GM23338 (cell line): ENCODE measurements around the gene DTNB. TPM values are rescaled to one million over a fixed set of nuclear protein-coding genes. Genes with fewer than 3 reads are reported as not detected.

ENCODE experiments used
- ATAC-seq: fragments of 200-7000 bp; cut with Tn5 transposase; 3 replicates; pipeline ENCODE4 v1.9.1; 2020
- DNase-seq: peaks from one replicate; pipeline ENCODE4 v3.0.0-alpha.2; 2015; ENCODE audit warnings: low spot score
- H2AFZ ChIP-seq: fragments of 200-600 bp; sonication (generic); 2 replicates; pipeline ENCODE4 v1.8.0; 2016; ENCODE audit warnings: antibody characterized with exemption, mild to moderate bottlenecking, moderate library complexity
- H3F3A ChIP-seq: fragments of 200-600 bp; sonication (generic); replicated peaks from 2 replicates; pipeline ENCODE4 v1.8.0; 2017; ENCODE audit warnings: antibody characterized with exemption, mixed run types, low read depth
- H3K27ac ChIP-seq: fragments of 200-600 bp; sonication (generic); 2 replicates; pipeline ENCODE4 v1.6.1; 2016; ENCODE audit warnings: low read depth
- H3K27me3 ChIP-seq: fragments of 200-600 bp; sonication (generic); 2 replicates; pipeline ENCODE4 v1.8.0; 2016; ENCODE audit warnings: mild to moderate bottlenecking, mixed run types, moderate library complexity; ENCODE audit not compliant: insufficient read depth
- H3K36me3 ChIP-seq: fragments of 200-600 bp; sonication (generic); 2 replicates; pipeline ENCODE4 v1.8.0; 2016; ENCODE audit warnings: mild to moderate bottlenecking; ENCODE audit not compliant: insufficient read depth
- H3K4me1 ChIP-seq: fragments of 200-600 bp; sonication (generic); 2 replicates; pipeline ENCODE4 v1.8.0; 2016; ENCODE audit warnings: mild to moderate bottlenecking, moderate library complexity; ENCODE audit not compliant: insufficient read depth
- H3K4me2 ChIP-seq: fragments of 200-600 bp; sonication (generic); 2 replicates; pipeline ENCODE4 v1.7.1; 2017; ENCODE audit warnings: mixed run types
- H3K4me3 ChIP-seq: fragments of 200-600 bp; sonication (generic); 2 replicates; pipeline ENCODE4 v1.6.1; 2016; ENCODE audit warnings: mixed run types
- H3K79me2 ChIP-seq: fragments of 200-600 bp; sonication (generic); replicated peaks from 2 replicates; pipeline ENCODE4 v1.8.0; 2017; ENCODE audit warnings: mild to moderate bottlenecking; ENCODE audit not compliant: insufficient read depth
- H3K9me2 ChIP-seq: fragments of 200-600 bp; sonication (generic); 2 replicates; pipeline ENCODE4 v1.8.0; 2017; ENCODE audit not compliant: insufficient read depth
- H4K20me1 ChIP-seq: fragments of 200-600 bp; sonication (generic); replicated peaks from 2 replicates; pipeline ENCODE4 v1.8.0; 2017; ENCODE audit warnings: mild to moderate bottlenecking; ENCODE audit not compliant: insufficient read depth
- H3K27ac Mint-ChIP-seq: 2 replicates; pipeline ENCODE4 v1.8.0; 2020; ENCODE audit warnings: inconsistent platforms, mild to moderate bottlenecking, moderate library complexity, mixed read lengths
- H3K27me3 Mint-ChIP-seq: 3 replicates; pipeline ENCODE4 v1.8.0; 2022; ENCODE audit warnings: low read depth, mild to moderate bottlenecking, moderate library complexity, mixed read lengths, inconsistent platforms; ENCODE audit not compliant: insufficient read depth, poor library complexity
- H3K36me3 Mint-ChIP-seq: 3 replicates; pipeline ENCODE4 v1.8.0; 2021; ENCODE audit warnings: low read depth, mild to moderate bottlenecking, inconsistent platforms, moderate library complexity, mixed read lengths
- H3K4me1 Mint-ChIP-seq: 3 replicates; pipeline ENCODE4 v1.8.0; 2020; ENCODE audit warnings: mild to moderate bottlenecking, inconsistent platforms, mixed read lengths
- H3K4me3 Mint-ChIP-seq: 3 replicates; pipeline ENCODE4 v1.8.0; 2021; ENCODE audit warnings: moderate library complexity, mild to moderate bottlenecking, inconsistent platforms, mixed read lengths
- H3K9me3 Mint-ChIP-seq: 3 replicates; pipeline ENCODE4 v1.8.0; 2020; ENCODE audit warnings: moderate library complexity, mild to moderate bottlenecking, inconsistent platforms, mixed read lengths
- ETS1 ChIP-seq: IDR thresholded peaks from 2 replicates; pipeline ENCODE4 v1.6.1; 2016; ENCODE audit warnings: antibody characterized with exemption
- EZH2 ChIP-seq: fragments of 200-600 bp; sonication (generic); IDR thresholded peaks from one replicate; pipeline ENCODE4 v1.8.0; 2017; ENCODE audit warnings: antibody characterized with exemption, mild to moderate bottlenecking, low read depth; ENCODE audit not compliant: unreplicated experiment
- EZH2phosphoT487 ChIP-seq: fragments of 200-600 bp; sonication (generic); IDR thresholded peaks from one replicate; pipeline ENCODE4 v1.8.1; 2018; ENCODE audit warnings: antibody characterized with exemption; ENCODE audit not compliant: unreplicated experiment
- JUNB ChIP-seq: IDR thresholded peaks from one replicate; pipeline ENCODE4 v1.6.1; 2016; ENCODE audit warnings: antibody characterized with exemption; ENCODE audit not compliant: unreplicated experiment
- NANOG ChIP-seq: IDR thresholded peaks from 2 replicates; pipeline ENCODE4 v1.6.1; 2016; ENCODE audit warnings: antibody characterized with exemption, borderline replicate concordance
- STAT1 ChIP-seq: IDR thresholded peaks from one replicate; pipeline ENCODE4 v1.6.1; 2016; ENCODE audit warnings: antibody characterized with exemption; ENCODE audit not compliant: unreplicated experiment
- ZNF114 ChIP-seq: fragments of 250-450 bp; sonication (Bioruptor Pico); IDR thresholded peaks from 2 replicates; pipeline ENCODE4 v1.5.0; 2020; ENCODE audit warnings: mild to moderate bottlenecking, moderate library complexity
- polyA plus RNA-seq: library from polyadenylated mRNA; unstranded; fragments of >200 nt; fragmentation: Nextera tagmentation; extraction: Ambion mirVana; gene quantifications from 2 replicates; pipeline ENCODE4 v1.2.1, GENCODE V29; 2016
- total RNA-seq: library from RNA; depleted of rRNA; stranded (reverse); fragments of >200 nt; shearing (Covaris generic); gene quantifications from 2 replicates; pipeline ENCODE4 v1.2.3, GENCODE V29; 2014
- TF ChIP-seq, protein P1 (sequence below), 2 experiments: fragments of 200-600 bp in 1 of 2; sonication (generic) in 1 of 2; conservative IDR thresholded peaks; 2 replicates each; pipeline versions ENCODE4 v1.5.1 to v1.6.1; 2016 to 2017; ENCODE audit warnings: antibody characterized with exemption in 2 of 2, low read depth in 2 of 2, mild to moderate bottlenecking in 2 of 2, moderate library complexity in 1 of 2
- TF ChIP-seq, protein P2 (sequence below): fragments of 250-450 bp; sonication (Bioruptor Pico); IDR thresholded peaks from 2 replicates; pipeline ENCODE4 v1.5.0; 2020; ENCODE audit warnings: mild to moderate bottlenecking, moderate library complexity

DTNB gene
- total and polyA plus RNA-seq, 2 experiments from 2014 or later, result 22.1 to 29.4 TPM

DNA sequence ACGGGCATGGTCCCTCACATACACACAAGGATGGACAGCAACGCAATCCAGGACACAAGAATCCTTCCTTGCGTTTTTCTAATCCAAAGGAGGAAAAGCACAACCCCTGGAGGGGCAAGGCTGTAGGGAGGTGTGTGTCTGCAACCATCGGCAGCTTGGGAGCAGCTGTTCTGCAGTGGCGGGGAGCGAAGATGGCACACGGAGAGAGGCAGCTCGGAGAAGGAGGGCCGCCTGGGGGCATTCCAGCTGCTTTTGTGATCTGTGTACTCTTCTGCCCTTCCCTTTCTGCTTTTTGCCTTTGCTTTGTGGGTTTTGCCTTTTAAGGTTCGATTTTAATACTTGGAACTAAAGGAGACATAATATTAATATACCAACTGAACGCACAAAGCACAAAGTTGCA, 194.6 kb downstream of the DTNB start (continued):
- TF ChIP-seq, protein P1, sequence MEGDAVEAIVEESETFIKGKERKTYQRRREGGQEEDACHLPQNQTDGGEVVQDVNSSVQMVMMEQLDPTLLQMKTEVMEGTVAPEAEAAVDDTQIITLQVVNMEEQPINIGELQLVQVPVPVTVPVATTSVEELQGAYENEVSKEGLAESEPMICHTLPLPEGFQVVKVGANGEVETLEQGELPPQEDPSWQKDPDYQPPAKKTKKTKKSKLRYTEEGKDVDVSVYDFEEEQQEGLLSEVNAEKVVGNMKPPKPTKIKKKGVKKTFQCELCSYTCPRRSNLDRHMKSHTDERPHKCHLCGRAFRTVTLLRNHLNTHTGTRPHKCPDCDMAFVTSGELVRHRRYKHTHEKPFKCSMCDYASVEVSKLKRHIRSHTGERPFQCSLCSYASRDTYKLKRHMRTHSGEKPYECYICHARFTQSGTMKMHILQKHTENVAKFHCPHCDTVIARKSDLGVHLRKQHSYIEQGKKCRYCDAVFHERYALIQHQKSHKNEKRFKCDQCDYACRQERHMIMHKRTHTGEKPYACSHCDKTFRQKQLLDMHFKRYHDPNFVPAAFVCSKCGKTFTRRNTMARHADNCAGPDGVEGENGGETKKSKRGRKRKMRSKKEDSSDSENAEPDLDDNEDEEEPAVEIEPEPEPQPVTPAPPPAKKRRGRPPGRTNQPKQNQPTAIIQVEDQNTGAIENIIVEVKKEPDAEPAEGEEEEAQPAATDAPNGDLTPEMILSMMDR (conservative IDR thresholded peaks at IDR 0.05; ENCODE audit: low read depth in 2 of 2), result no peak
- TF ChIP-seq NANOG, result no peak

DNA sequence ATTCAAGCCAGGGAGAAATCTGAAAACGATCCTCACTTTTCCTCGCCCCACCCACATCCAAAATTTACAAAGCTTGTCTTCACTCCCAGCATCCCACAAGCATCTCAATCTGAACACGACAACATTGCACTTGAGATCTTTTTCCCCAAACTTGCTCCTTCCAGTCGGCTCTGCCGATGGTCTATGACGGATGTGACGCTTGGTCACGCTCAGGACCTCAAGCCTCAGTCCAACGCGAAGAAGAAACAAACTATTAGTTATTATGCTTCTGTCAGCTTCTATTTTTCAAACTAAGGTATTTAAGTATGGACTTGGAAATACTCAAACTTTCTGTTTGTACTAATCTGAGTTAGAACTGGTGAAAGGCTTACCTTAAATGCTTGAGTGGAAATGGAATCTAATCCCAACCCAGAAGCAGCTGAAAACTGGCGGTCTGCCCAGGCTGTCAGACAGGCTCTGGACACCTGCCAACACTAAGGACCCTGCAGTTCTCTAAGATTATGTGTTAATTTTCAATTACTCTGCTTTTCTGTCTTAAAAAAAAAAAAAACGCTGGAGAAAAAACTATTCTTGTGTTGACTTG, 199.5 kb downstream of the DTNB start:
- peaks cover 16% of the 10 kb centered on the region for H3K9me3 Mint-ChIP-seq
- Histone ChIP-seq H3K27ac (no peak overlapping the region), H3K4me3 (no peak overlapping the region), H3K4me1 (no peaks in the 10 kb centered on the region), H3K4me2 (no peak overlapping the region), H4K20me1 (0 out of 2 replicates have a peak, but pooled peaks cover 3% of the 10 kb centered on the region), H3K27me3 (no peaks in the 10 kb centered on the region), H3K79me2 (no peaks in the 10 kb centered on the region), H3K9me2 (no peaks in the 10 kb centered on the region), H3K36me3 (peaks cover 8% of the 10 kb centered on the region; the same call in 1 of the 2 replicates), H2AFZ (no peak overlapping the region), H3F3A (no peaks in the 10 kb centered on the region)
- ATAC-seq (no peak), DNase-seq (no peak)
- H3K27me3 Mint-ChIP-seq, result peaks cover 2% of the 10 kb centered on the region
- no peak overlapping the region for H3K4me3 Mint-ChIP-seq
- TF ChIP-seq STAT1, result no peak
- no peak for TF ChIP-seq EZH2
- TF ChIP-seq NANOG, result no peak
- TF ChIP-seq, protein P2, sequence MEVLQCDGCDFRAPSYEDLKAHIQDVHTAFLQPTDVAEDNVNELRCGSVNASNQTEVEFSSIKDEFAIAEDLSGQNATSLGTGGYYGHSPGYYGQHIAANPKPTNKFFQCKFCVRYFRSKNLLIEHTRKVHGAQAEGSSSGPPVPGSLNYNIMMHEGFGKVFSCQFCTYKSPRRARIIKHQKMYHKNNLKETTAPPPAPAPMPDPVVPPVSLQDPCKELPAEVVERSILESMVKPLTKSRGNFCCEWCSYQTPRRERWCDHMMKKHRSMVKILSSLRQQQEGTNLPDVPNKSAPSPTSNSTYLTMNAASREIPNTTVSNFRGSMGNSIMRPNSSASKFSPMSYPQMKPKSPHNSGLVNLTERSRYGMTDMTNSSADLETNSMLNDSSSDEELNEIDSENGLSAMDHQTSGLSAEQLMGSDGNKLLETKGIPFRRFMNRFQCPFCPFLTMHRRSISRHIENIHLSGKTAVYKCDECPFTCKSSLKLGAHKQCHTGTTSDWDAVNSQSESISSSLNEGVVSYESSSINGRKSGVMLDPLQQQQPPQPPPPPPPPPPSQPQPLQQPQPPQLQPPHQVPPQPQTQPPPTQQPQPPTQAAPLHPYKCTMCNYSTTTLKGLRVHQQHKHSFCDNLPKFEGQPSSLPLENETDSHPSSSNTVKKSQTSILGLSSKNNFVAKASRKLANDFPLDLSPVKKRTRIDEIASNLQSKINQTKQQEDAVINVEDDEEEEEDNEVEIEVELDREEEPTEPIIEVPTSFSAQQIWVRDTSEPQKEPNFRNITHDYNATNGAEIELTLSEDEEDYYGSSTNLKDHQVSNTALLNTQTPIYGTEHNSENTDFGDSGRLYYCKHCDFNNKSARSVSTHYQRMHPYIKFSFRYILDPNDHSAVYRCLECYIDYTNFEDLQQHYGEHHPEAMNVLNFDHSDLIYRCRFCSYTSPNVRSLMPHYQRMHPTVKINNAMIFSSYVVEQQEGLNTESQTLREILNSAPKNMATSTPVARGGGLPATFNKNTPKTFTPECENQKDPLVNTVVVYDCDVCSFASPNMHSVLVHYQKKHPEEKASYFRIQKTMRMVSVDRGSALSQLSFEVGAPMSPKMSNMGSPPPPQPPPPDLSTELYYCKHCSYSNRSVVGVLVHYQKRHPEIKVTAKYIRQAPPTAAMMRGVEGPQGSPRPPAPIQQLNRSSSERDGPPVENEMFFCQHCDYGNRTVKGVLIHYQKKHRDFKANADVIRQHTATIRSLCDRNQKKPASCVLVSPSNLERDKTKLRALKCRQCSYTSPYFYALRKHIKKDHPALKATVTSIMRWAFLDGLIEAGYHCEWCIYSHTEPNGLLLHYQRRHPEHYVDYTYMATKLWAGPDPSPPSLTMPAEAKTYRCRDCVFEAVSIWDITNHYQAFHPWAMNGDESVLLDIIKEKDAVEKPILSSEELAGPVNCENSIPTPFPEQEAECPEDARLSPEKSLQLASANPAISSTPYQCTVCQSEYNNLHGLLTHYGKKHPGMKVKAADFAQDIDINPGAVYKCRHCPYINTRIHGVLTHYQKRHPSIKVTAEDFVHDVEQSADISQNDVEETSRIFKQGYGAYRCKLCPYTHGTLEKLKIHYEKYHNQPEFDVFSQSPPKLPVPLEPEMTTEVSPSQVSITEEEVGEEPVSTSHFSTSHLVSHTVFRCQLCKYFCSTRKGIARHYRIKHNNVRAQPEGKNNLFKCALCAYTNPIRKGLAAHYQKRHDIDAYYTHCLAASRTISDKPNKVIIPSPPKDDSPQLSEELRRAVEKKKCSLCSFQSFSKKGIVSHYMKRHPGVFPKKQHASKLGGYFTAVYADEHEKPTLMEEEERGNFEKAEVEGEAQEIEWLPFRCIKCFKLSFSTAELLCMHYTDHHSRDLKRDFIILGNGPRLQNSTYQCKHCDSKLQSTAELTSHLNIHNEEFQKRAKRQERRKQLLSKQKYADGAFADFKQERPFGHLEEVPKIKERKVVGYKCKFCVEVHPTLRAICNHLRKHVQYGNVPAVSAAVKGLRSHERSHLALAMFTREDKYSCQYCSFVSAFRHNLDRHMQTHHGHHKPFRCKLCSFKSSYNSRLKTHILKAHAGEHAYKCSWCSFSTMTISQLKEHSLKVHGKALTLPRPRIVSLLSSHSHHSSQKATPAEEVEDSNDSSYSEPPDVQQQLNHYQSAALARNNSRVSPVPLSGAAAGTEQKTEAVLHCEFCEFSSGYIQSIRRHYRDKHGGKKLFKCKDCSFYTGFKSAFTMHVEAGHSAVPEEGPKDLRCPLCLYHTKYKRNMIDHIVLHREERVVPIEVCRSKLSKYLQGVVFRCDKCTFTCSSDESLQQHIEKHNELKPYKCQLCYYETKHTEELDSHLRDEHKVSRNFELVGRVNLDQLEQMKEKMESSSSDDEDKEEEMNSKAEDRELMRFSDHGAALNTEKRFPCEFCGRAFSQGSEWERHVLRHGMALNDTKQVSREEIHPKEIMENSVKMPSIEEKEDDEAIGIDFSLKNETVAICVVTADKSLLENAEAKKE, result no peak
- TF ChIP-seq ETS1, result no peak
- TF ChIP-seq ZNF114 (CRISPR knock-in tag), result no peak
- TF ChIP-seq JUNB, result no peak
- TF ChIP-seq, protein P1 (conservative IDR thresholded peaks at IDR 0.05; ENCODE audit: low read depth in 2 of 2), result no peak
- no peak for TF ChIP-seq EZH2phosphoT487
- peaks cover 21% of the 10 kb centered on the region; the same call in 2 of the 3 replicates for H3K36me3 Mint-ChIP-seq
- no peak overlapping the region for H3K27ac Mint-ChIP-seq
- H3K4me1 Mint-ChIP-seq, result no peaks in the 10 kb centered on the region
